SJCRH30 (cell line): Measurements from ENCODE around the gene TMPRSS15. TPM values are rescaled to one million over a fixed set of nuclear protein-coding genes. Genes with fewer than 3 reads are reported as not detected.

Source experiments
- DNase-seq, 2 experiments: peaks; one replicate each; pipeline ENCODE4 v3.0.0-alpha.2; 2015 to 2020
- H3K27ac ChIP-seq: fragments of 250-450 bp; sonication (Bioruptor Pico); 2 replicates; pipeline ENCODE4 v1.5.1; 2020; ENCODE audit warnings: mild to moderate bottlenecking, moderate library complexity
- H3K27me3 ChIP-seq: fragments of 250-450 bp; sonication (Bioruptor Pico); 2 replicates; pipeline ENCODE4 v1.5.1; 2020; ENCODE audit warnings: mild to moderate bottlenecking, moderate library complexity
- H3K36me3 ChIP-seq: fragments of 250-450 bp; sonication (Bioruptor Pico); 2 replicates; pipeline ENCODE4 v1.5.1; 2020; ENCODE audit warnings: mild to moderate bottlenecking, moderate library complexity
- H3K4me1 ChIP-seq: fragments of 250-450 bp; sonication (Bioruptor Pico); 2 replicates; pipeline ENCODE4 v1.5.1; 2020; ENCODE audit warnings: mild to moderate bottlenecking, moderate library complexity
- H3K4me3 ChIP-seq: fragments of 250-450 bp; sonication (Bioruptor Pico); 2 replicates; pipeline ENCODE4 v1.5.1; 2020; ENCODE audit warnings: mild to moderate bottlenecking, moderate library complexity
- H3K9me3 ChIP-seq: fragments of 250-450 bp; sonication (Bioruptor Pico); replicated peaks from 2 replicates; pipeline ENCODE4 v1.5.1; 2020; ENCODE audit warnings: mild to moderate bottlenecking, moderate library complexity
- total RNA-seq: library from RNA; depleted of rRNA; stranded (reverse); fragments of >200 nt; shearing (Covaris generic); gene quantifications from 2 replicates; pipeline ENCODE4 v1.2.3, GENCODE V29; 2014

Gene TMPRSS15
- total RNA-seq, 1 experiment from 2014 or later: not detected

- no peak overlapping the region for H3K27ac ChIP-seq
- peak in 1 of 2 experiments; percentile 7 for DNase-seq
Observed at GRCh38 chr21:18382141-18382540, 21.4 kb downstream of the TMPRSS15 start.

GRCh38 chr21:18373606-18374005 lies 30.0 kb downstream of the TMPRSS15 start:
- H3K27ac ChIP-seq: no peak overlapping the region
- no peak overlapping the region for H3K4me3 ChIP-seq
- no peaks in the 10 kb centered on the region for H3K27me3 ChIP-seq
- no peaks in the 10 kb centered on the region for H3K9me3 ChIP-seq
- no peaks in the 10 kb centered on the region for H3K4me1 ChIP-seq
- no peaks in the 10 kb centered on the region for H3K36me3 ChIP-seq
- DNase-seq: no peak

More at GRCh38 chr21:18382141-18382540, 21.4 kb downstream of the TMPRSS15 start:
- Histone ChIP-seq H3K4me3 (no peak overlapping the region), H3K27me3 (no peaks in the 10 kb centered on the region), H3K4me1 (no peaks in the 10 kb centered on the region), H3K36me3 (no peaks in the 10 kb centered on the region), H3K9me3 (no peaks in the 10 kb centered on the region)

- Histone ChIP-seq H3K36me3 (no peaks in the 10 kb centered on the region), H3K4me1 (no peaks in the 10 kb centered on the region), H3K27ac (no peak overlapping the region), H3K4me3 (no peak overlapping the region), H3K27me3 (no peaks in the 10 kb centered on the region), H3K9me3 (no peaks in the 10 kb centered on the region)
- no peak for DNase-seq
Observed at GRCh38 chr21:18370301-18370700, 33.3 kb downstream of the TMPRSS15 start.

- peak in 1 of 2 experiments; percentile 48 for DNase-seq
- no peaks in the 10 kb centered on the region for H3K36me3 ChIP-seq
- no peak overlapping the region for H3K27ac ChIP-seq
- H3K4me3 ChIP-seq: no peak overlapping the region
- no peaks in the 10 kb centered on the region for H3K9me3 ChIP-seq
- H3K27me3 ChIP-seq: no peaks in the 10 kb centered on the region
- no peaks in the 10 kb centered on the region for H3K4me1 ChIP-seq
Observed at GRCh38 chr21:18369115-18369514, 34.5 kb downstream of the TMPRSS15 start.

DNA sequence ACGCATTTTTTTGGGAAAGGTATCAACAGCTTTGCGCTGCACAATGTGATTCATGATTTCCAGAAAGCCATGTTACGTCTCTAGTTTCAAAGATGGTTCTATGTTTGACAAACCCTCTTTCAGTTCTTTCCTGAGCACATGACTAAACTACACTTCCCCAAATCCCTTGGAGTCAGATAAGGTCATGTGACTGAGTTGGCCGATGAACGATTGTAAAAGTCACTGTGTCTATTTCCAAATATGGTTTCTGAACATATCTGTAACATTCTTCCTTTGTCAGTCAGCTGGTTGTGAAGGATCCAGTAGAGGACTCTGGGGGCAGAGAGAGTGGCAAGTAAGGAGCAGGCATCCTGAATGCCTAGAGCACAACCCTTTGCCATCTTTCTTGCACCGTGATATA lies 35.4 kb downstream of the TMPRSS15 start:
- Histone ChIP-seq H3K27ac (no peak overlapping the region), H3K4me3 (no peak overlapping the region), H3K4me1 (no peaks in the 10 kb centered on the region), H3K36me3 (no peaks in the 10 kb centered on the region), H3K27me3 (no peaks in the 10 kb centered on the region), H3K9me3 (no peaks in the 10 kb centered on the region)
- peak in 1 of 2 experiments; percentile 24 for DNase-seq

DNA sequence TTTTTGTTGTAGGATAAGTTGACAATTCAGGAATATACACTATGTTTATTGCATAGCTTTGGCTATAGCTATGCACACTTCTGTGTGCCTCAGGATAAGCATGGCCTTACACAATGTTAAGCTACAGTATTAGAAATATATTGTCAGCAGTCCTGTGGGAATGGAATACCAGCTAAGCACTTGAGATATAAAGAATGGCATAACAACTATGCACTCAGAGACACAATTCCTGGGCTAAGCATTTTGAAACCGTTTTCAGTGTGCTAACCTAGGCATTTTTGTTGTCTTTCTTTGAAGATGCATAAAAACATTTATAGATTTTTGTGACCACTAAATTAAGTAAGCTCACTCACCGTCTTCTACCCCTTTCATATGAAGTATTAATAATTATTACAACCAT lies 46.8 kb downstream of the TMPRSS15 start:
- Histone ChIP-seq H3K9me3 (no peaks in the 10 kb centered on the region), H3K36me3 (no peaks in the 10 kb centered on the region), H3K27ac (no peak overlapping the region), H3K27me3 (no peaks in the 10 kb centered on the region), H3K4me3 (no peak overlapping the region), H3K4me1 (no peaks in the 10 kb centered on the region)
- DNase-seq: no peak

DNA sequence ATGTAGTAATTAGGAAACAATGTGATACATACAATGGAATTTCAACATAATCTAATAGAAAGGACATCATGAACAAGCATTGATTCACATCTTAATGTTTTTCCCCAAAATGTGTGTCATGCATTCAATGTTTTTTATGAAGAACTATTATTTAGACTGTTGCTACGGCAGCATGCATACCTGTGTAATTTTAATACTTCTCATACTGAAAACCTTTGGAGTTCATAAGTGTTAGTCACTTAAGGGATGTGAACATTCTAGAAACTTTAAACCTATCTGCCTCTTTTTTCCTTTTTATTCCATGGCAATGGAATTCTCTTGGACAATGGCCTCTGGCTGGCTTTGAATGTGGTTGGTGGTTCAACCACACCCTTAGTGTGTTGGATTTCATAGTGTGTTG lies 48.6 kb downstream of the TMPRSS15 start:
- Histone ChIP-seq H3K4me3 (no peak overlapping the region), H3K9me3 (no peaks in the 10 kb centered on the region), H3K36me3 (no peaks in the 10 kb centered on the region), H3K27ac (no peak overlapping the region), H3K27me3 (no peaks in the 10 kb centered on the region), H3K4me1 (no peaks in the 10 kb centered on the region)
- DNase-seq: no peak

GRCh38 chr21:18350216-18350615 lies 53.4 kb downstream of the TMPRSS15 start:
- Histone ChIP-seq H3K9me3 (no peaks in the 10 kb centered on the region), H3K27me3 (no peaks in the 10 kb centered on the region), H3K27ac (no peak overlapping the region), H3K36me3 (no peaks in the 10 kb centered on the region), H3K4me3 (no peak overlapping the region), H3K4me1 (no peaks in the 10 kb centered on the region)
- DNase-seq: no peak

- Histone ChIP-seq H3K27ac (no peak overlapping the region), H3K9me3 (no peaks in the 10 kb centered on the region), H3K4me3 (no peak overlapping the region), H3K4me1 (no peaks in the 10 kb centered on the region), H3K27me3 (no peaks in the 10 kb centered on the region), H3K36me3 (no peaks in the 10 kb centered on the region)
- no peak for DNase-seq
Observed at GRCh38 chr21:18349468-18349867, 54.1 kb downstream of the TMPRSS15 start.

DNA sequence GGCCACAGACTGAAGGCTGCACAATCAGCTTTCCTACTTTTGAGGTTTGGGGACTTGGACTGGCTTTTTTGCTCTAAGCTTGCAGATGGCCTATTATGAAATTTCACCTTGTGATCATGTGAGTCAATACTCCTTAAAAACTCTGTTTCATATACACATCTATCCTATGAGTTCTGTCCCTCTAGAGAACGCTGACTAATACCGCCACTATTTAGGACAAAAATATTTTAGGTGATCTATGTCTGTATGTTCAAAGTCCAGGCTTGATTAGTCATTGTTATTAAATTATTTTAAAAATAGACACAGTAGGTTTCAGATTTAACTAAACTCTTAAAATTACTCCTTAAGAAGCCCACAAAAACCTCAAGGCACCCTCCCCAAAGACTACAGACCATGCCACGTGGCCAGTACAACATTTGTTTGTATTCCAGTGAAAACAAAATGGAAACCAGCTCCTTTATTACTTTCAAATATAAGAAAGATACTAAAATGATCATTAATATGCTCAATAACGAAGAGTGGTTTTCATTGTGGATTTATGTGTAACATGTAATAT lies 63.1 kb downstream of the TMPRSS15 start:
- Histone ChIP-seq H3K9me3 (no peaks in the 10 kb centered on the region), H3K4me1 (no peaks in the 10 kb centered on the region), H3K27me3 (no peaks in the 10 kb centered on the region), H3K27ac (no peak overlapping the region), H3K36me3 (no peaks in the 10 kb centered on the region), H3K4me3 (no peak overlapping the region)
- no peak for DNase-seq

DNA sequence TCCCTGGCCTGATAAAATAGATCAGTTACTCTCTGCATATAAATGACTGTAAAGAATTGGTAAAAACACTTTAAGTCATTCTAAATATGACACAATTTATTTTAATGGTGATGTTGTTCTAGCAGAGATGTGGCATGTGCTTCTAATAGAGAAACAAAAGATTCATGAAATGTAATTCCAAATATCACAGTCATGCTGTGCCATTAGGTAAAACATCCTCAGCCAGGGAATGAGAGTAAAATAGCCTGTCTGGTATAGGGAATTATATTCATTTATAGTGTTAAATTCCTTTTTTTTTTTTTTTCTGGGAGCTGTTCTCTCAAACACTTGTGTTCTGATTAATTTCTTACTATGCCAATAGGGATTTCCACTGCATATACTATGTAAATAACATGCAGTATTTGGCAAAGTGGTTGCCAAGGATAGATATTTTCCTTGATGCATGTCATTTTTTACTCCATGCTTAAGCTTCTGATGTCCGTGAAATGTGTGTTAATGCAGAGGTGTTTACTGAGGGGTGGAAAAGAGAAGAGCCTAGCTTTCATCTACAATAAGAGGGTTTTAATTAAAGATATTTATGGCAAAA lies 67.8 kb downstream of the TMPRSS15 start:
- Histone ChIP-seq H3K27me3 (no peaks in the 10 kb centered on the region), H3K36me3 (no peaks in the 10 kb centered on the region), H3K4me1 (no peaks in the 10 kb centered on the region), H3K9me3 (no peaks in the 10 kb centered on the region), H3K27ac (no peak overlapping the region), H3K4me3 (no peak overlapping the region)
- DNase-seq: no peak

DNA sequence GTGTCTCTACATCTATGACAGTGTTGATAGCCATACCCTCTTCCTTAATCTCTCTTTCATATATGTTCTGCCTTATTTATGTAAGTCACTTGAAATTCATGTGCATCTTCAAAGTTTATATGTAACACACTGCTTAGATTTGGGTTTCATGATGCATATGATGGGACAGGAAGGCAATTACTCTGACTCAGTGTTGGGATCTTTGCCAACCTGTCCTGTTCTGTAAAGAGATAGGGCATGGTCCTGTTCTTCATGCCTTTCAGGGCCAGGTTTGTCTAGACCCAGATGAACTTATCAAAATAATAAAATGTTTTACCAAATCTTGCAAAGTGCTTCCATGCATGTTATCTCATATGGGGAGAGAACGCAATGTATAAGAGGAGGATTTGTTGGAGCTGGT lies 69.5 kb downstream of the TMPRSS15 start:
- Histone ChIP-seq H3K4me3 (no peak overlapping the region), H3K27me3 (no peaks in the 10 kb centered on the region), H3K4me1 (no peaks in the 10 kb centered on the region), H3K27ac (no peak overlapping the region), H3K36me3 (no peaks in the 10 kb centered on the region), H3K9me3 (no peaks in the 10 kb centered on the region)
- DNase-seq: no peak

DNA sequence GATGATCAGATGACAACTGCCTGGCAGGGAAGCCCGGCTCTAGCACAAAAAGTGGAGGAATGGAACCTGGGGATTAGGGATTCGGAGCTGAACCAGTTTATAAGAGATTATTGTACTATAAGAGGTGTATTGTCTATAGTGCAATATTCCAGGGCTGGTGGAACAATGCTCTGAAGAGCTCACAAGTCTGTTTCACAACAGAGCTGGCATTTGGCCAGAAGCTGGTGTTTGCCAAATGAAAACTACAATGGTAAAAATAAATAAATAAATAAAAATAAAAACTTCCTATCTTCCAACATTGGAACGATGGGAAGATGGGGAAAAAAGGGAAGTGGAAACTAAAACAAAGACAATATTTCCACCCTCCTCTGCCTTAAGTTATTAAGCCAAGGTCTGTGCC lies 85.4 kb downstream of the TMPRSS15 start:
- H3K4me3 ChIP-seq: no peak overlapping the region
- no peaks in the 10 kb centered on the region for H3K9me3 ChIP-seq
- H3K27me3 ChIP-seq: no peaks in the 10 kb centered on the region
- no peak for DNase-seq
- no peaks in the 10 kb centered on the region for H3K36me3 ChIP-seq
- no peaks in the 10 kb centered on the region; the same call in 1 of the 2 replicates for H3K4me1 ChIP-seq
- H3K27ac ChIP-seq: no peak overlapping the region

DNA sequence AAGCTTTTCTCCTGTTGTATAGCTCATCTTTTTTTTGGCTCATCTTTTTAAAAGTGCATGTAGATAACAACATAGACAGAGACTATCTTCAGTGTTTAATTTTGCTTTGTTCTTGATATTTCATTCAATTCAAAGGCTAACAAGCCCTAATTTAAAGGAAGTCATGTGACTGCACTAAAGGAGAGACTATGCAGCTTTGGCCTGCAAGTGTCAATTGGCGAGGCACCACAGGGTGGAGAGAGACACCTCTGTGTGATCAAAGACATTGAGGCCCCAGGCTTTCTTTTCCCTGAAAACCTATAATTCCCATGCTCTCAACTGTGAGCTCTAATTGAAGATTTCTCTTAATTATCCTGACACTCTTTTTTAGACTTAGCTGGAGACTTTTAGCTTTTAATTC lies 105.4 kb downstream of the TMPRSS15 start:
- Histone ChIP-seq H3K36me3 (no peaks in the 10 kb centered on the region), H3K27ac (no peak overlapping the region), H3K9me3 (no peaks in the 10 kb centered on the region), H3K4me1 (no peaks in the 10 kb centered on the region), H3K27me3 (no peaks in the 10 kb centered on the region), H3K4me3 (no peak overlapping the region)
- DNase-seq: no peak

DNA sequence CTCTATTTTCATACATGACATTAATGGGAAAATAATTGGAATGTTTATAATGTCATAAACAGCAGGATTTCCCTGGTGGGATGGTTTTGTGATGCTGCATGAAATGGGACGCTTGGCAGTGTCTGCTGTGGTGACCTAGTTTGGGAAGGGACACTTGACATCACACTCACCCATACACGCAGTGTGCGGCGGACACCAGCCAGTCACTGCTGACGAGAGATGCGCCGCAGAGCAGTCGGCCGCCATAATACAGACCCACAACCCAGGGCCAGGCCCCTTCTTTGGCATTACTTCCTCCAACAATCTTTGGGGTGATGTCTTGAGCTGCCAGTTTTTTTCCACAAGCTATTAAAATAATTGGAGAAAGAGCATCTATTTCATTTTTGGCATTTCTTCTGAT lies 109.5 kb downstream of the TMPRSS15 start:
- H3K9me3 ChIP-seq: no peaks in the 10 kb centered on the region
- H3K27ac ChIP-seq: no peak overlapping the region
- no peak overlapping the region for H3K4me3 ChIP-seq
- no peaks in the 10 kb centered on the region for H3K36me3 ChIP-seq
- DNase-seq: no peak
- no peaks in the 10 kb centered on the region for H3K4me1 ChIP-seq
- H3K27me3 ChIP-seq: no peaks in the 10 kb centered on the region

GRCh38 chr21:18289876-18290275 lies 113.7 kb downstream of the TMPRSS15 start:
- H3K27ac ChIP-seq: no peak overlapping the region
- no peaks in the 10 kb centered on the region for H3K9me3 ChIP-seq
- no peaks in the 10 kb centered on the region for H3K36me3 ChIP-seq
- no peaks in the 10 kb centered on the region for H3K4me1 ChIP-seq
- no peak overlapping the region for H3K4me3 ChIP-seq
- no peak for DNase-seq
- no peaks in the 10 kb centered on the region for H3K27me3 ChIP-seq
